ENCODE measurements around the gene TSTD1. TPM values are rescaled to one million over a fixed set of nuclear protein-coding genes. Genes with fewer than 3 reads are reported as not detected.
"Not testable (repeated sequence)": the region's sequence is repeated elsewhere in the genome, so short reads cannot be mapped to it uniquely, and the experiment has no call there.

The TSTD1 gene
- total RNA-seq, 1 donor from 2014 or later, result 112 TPM

- Histone ChIP-seq H3K27me3 (ENCODE audit: control insufficient read depth, insufficient read depth, low read length) (no peaks in the 10 kb centered on the region), H3K36me3 (ENCODE audit: control insufficient read depth, insufficient read depth, low read length) (peaks cover 9% of the 10 kb centered on the region), H3K4me3 (ENCODE audit: low read depth, low read length) (no peak overlapping the region)
- DNase-seq (ENCODE audit: low read depth), result no peak
- TF ChIP-seq CTCF (IDR thresholded peaks at IDR 0.05; ENCODE audit: insufficient read depth, low read length, poor library complexity, severe bottlenecking), result no peak
Measured at GRCh38 chr1:161000736-161001480, 37.9 kb downstream of the TSTD1 start.

GRCh38 chr1:160999376-160999775, 39.4 kb downstream of the TSTD1 start:
- no peaks in the 10 kb centered on the region for H3K27me3 ChIP-seq (ENCODE audit: control insufficient read depth, insufficient read depth, low read length)
- no peak overlapping the region for H3K4me3 ChIP-seq (ENCODE audit: low read depth, low read length)
- no peak for DNase-seq (ENCODE audit: low read depth)
- H3K36me3 ChIP-seq (ENCODE audit: control insufficient read depth, insufficient read depth, low read length), result peaks cover 9% of the 10 kb centered on the region
- TF ChIP-seq CTCF (IDR thresholded peaks at IDR 0.05; ENCODE audit: insufficient read depth, low read length, poor library complexity, severe bottlenecking), result no peak

GRCh38 chr1:160997323-160998038, 41.3 kb downstream of the TSTD1 start:
- no peaks in the 10 kb centered on the region for H3K27me3 ChIP-seq (ENCODE audit: control insufficient read depth, insufficient read depth, low read length)
- peaks cover 9% of the 10 kb centered on the region for H3K36me3 ChIP-seq (ENCODE audit: control insufficient read depth, insufficient read depth, low read length)
- H3K4me3 ChIP-seq (ENCODE audit: low read depth, low read length), result no peak overlapping the region
- DNase-seq (ENCODE audit: low read depth), result no peak
- TF ChIP-seq CTCF (IDR thresholded peaks at IDR 0.05; ENCODE audit: insufficient read depth, low read length, poor library complexity, severe bottlenecking), result peak; percentile 40

- DNase-seq (ENCODE audit: low read depth), result peak; percentile 88
- Histone ChIP-seq H3K4me3 (ENCODE audit: low read depth, low read length) (no peak overlapping the region), H3K36me3 (ENCODE audit: control insufficient read depth, insufficient read depth, low read length) (peaks cover 9% of the 10 kb centered on the region), H3K27me3 (ENCODE audit: control insufficient read depth, insufficient read depth, low read length) (no peaks in the 10 kb centered on the region)
- TF ChIP-seq CTCF (IDR thresholded peaks at IDR 0.05; ENCODE audit: insufficient read depth, low read length, poor library complexity, severe bottlenecking), result no peak
Measured at GRCh38 chr1:160996178-160996577, 42.6 kb downstream of the TSTD1 start.

GRCh38 chr1:160993544-160994193, 45.1 kb downstream of the TSTD1 start:
- H3K27me3 ChIP-seq (ENCODE audit: control insufficient read depth, insufficient read depth, low read length), result no peaks in the 10 kb centered on the region
- DNase-seq (ENCODE audit: low read depth), result no peak
- no peak overlapping the region for H3K4me3 ChIP-seq (ENCODE audit: low read depth, low read length)
- peaks cover 2% of the 10 kb centered on the region for H3K36me3 ChIP-seq (ENCODE audit: control insufficient read depth, insufficient read depth, low read length)
- peak; percentile 16 for TF ChIP-seq CTCF (IDR thresholded peaks at IDR 0.05; ENCODE audit: insufficient read depth, low read length, poor library complexity, severe bottlenecking)

GRCh38 chr1:160992036-160992435, 46.7 kb downstream of the TSTD1 start:
- H3K4me3 ChIP-seq (ENCODE audit: low read depth, low read length); H3K36me3 ChIP-seq (ENCODE audit: control insufficient read depth, insufficient read depth, low read length); H3K27me3 ChIP-seq (ENCODE audit: control insufficient read depth, insufficient read depth, low read length); DNase-seq (ENCODE audit: low read depth): not testable (repeated sequence)
